Measurements from ENCODE around the gene LINC00632.
A peak's percentile ranks its signal among the peaks of the same experiment; 100 is the strongest.

GRCh38 chrX:140733766-140734342 is 24.3 kb downstream of the LINC00632 start:
- TF ChIP-seq CTCF (IDR thresholded peaks at IDR 0.05) (peak; percentile 45 to 76 (median 54)), POLR2A (IDR thresholded peaks at IDR 0.05) (no peak)
